HEK293T (cell line): ENCODE results near the gene RAD23B.
"Not testable (repeated sequence)": the region's sequence is repeated elsewhere in the genome, so short reads cannot be mapped to it uniquely, and the experiment has no call there.

Experiments used
- CTCF ChIA-PET: fragments of 350-600 bp; formaldehyde crosslinking; extraction: SDS; loops from one replicate; lab custom pipeline; 2021; ENCODE audit warnings: antibody characterized with exemption, inconsistent platforms; lab: Yijun Ruan, JAX
- POLR2A ChIA-PET: fragments of 350-600 bp; formaldehyde crosslinking; extraction: SDS; loops from one replicate; lab custom pipeline; 2020; ENCODE audit warnings: antibody characterized with exemption, inconsistent platforms; lab: Yijun Ruan, JAX
- DNase-seq: peaks from one replicate; pipeline ENCODE4 v3.0.0; 2012; ENCODE audit warnings: mixed read lengths; ENCODE audit errors: extremely low spot score
- ARNT ChIP-seq: fragments of 450-650 bp; IDR thresholded peaks from 2 replicates; pipeline ENCODE4 v1.6.1; 2017; ENCODE audit warnings: mild to moderate bottlenecking
- BHLHE40 ChIP-seq: fragments of 450-650 bp; IDR thresholded peaks from 2 replicates; pipeline ENCODE4 v1.6.1; 2016; ENCODE audit warnings: mild to moderate bottlenecking, moderate library complexity, borderline replicate concordance
- CTBP1 ChIP-seq: fragments of 450-650 bp; IDR thresholded peaks from 2 replicates; pipeline ENCODE4 v1.6.1; 2016; ENCODE audit warnings: borderline replicate concordance
- ELF4 ChIP-seq: fragments of 450-650 bp; IDR thresholded peaks from 2 replicates; pipeline ENCODE4 v1.6.1; 2017; ENCODE audit warnings: antibody characterized with exemption
- FOXA1 ChIP-seq: fragments of 450-650 bp; IDR thresholded peaks from 2 replicates; pipeline ENCODE4 v1.6.1; 2016; ENCODE audit warnings: mild to moderate bottlenecking
- FOXK2 ChIP-seq: fragments of 450-650 bp; IDR thresholded peaks from 2 replicates; pipeline ENCODE4 v1.6.1; 2016; ENCODE audit warnings: mild to moderate bottlenecking
- FOXM1 ChIP-seq: fragments of 450-650 bp; IDR thresholded peaks from 2 replicates; pipeline ENCODE4 v1.6.1; 2017; ENCODE audit warnings: mild to moderate bottlenecking, borderline replicate concordance
- HDGF ChIP-seq: fragments of 450-650 bp; IDR thresholded peaks from 2 replicates; pipeline ENCODE4 v1.6.1; 2017; ENCODE audit warnings: antibody characterized with exemption, borderline replicate concordance
- L3MBTL2 ChIP-seq: fragments of 450-650 bp; conservative IDR thresholded peaks from 2 replicates; pipeline ENCODE4 v1.6.1; 2016; ENCODE audit warnings: mild to moderate bottlenecking
- LEF1 ChIP-seq: fragments of 450-650 bp; IDR thresholded peaks from 2 replicates; pipeline ENCODE4 v1.6.1; 2017; ENCODE audit warnings: mild to moderate bottlenecking, borderline replicate concordance
- NFRKB ChIP-seq: fragments of 450-650 bp; IDR thresholded peaks from 2 replicates; pipeline ENCODE4 v1.6.1; 2016; ENCODE audit warnings: mild to moderate bottlenecking, moderate library complexity
- SP1 ChIP-seq: fragments of 450-650 bp; IDR thresholded peaks from 2 replicates; pipeline ENCODE4 v1.6.1; 2017
- SUZ12 ChIP-seq: fragments of 450-650 bp; IDR thresholded peaks from 2 replicates; pipeline ENCODE4 v1.6.1; 2016; ENCODE audit warnings: mild to moderate bottlenecking
- TARDBP ChIP-seq: fragments of 450-650 bp; IDR thresholded peaks from 2 replicates; pipeline ENCODE4 v1.6.1; 2016
- ZNF384 ChIP-seq: fragments of 450-650 bp; IDR thresholded peaks from 2 replicates; pipeline ENCODE4 v1.6.1; 2016
- TF ChIP-seq, protein P1 (sequence below): fragments of 450-650 bp; IDR thresholded peaks from 2 replicates; pipeline ENCODE4 v1.6.1; 2016

The RAD23B gene

DNA sequence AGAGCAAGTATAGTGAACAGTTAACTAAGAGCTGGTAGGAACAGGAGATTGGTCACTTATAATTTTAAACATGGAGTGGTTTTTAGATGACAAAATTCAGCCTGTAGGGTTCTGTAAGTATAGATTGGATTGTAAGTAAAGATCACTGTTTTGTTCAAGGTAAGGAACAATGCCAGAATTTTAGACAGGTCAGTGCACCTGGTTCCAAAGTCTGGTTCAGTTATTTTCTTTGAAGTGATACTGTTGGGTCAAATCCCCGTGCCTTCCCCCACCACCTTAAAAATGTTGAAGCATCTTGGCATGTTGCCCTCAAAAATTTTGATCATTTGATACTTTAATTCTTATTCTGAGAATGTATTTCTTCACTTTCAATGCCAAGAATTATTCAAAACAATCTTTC lies 12.9 kb downstream of the RAD23B start:
- DNase-seq = no peak
- CTCF ChIA-PET = no interaction called here
- POLR2A ChIA-PET = no interaction called here
- TF ChIP-seq FOXA1 (no peak), L3MBTL2 (no peak), ARNT (no peak), SP1 (no peak), HDGF (no peak), FOXM1 (no peak), SUZ12 (no peak), TARDBP (no peak), BHLHE40 (no peak), CTBP1 (no peak), NFRKB (no peak), LEF1 (no peak), FOXK2 (no peak), ZNF384 (no peak), ELF4 (no peak)
- TF ChIP-seq, protein P1, sequence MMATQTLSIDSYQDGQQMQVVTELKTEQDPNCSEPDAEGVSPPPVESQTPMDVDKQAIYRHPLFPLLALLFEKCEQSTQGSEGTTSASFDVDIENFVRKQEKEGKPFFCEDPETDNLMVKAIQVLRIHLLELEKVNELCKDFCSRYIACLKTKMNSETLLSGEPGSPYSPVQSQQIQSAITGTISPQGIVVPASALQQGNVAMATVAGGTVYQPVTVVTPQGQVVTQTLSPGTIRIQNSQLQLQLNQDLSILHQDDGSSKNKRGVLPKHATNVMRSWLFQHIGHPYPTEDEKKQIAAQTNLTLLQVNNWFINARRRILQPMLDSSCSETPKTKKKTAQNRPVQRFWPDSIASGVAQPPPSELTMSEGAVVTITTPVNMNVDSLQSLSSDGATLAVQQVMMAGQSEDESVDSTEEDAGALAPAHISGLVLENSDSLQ = no peak

GRCh38 chr9:107296592-107296991 lies 13.5 kb downstream of the RAD23B start:
- CTCF ChIA-PET, POLR2A ChIA-PET, DNase-seq: not testable (repeated sequence)

- ChIA-PET POLR2A (no interaction called here), CTCF (interaction anchor here (0.7 kb wide), 1 partner anchor 26 kb away, joined by 3 read pairs; no protein-coding TSS in a partner anchor)
- TF ChIP-seq, protein P1 = no peak
- no peak for TF ChIP-seq FOXA1
Measured at GRCh38 chr9:107299437-107299836, 16.4 kb downstream of the RAD23B start.

DNA sequence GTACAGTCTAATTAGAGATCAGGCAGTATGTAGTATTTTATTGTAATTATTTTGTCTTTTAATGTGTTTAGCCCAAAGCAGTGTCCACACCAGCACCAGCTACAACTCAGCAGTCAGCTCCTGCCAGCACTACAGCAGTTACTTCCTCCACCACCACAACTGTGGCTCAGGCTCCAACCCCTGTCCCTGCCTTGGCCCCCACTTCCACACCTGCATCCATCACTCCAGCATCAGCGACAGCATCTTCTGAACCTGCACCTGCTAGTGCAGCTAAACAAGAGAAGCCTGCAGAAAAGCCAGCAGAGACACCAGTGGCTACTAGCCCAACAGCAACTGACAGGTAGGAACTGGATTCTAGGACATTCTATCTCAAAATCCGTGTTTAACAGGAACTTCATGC lies 23.2 kb downstream of the RAD23B start:
- ChIA-PET POLR2A (no interaction called here), CTCF (no interaction called here)
- DNase-seq = no peak

More at GRCh38 chr9:107299437-107299836, 16.4 kb downstream of the RAD23B start:
- DNase-seq = no peak

DNA sequence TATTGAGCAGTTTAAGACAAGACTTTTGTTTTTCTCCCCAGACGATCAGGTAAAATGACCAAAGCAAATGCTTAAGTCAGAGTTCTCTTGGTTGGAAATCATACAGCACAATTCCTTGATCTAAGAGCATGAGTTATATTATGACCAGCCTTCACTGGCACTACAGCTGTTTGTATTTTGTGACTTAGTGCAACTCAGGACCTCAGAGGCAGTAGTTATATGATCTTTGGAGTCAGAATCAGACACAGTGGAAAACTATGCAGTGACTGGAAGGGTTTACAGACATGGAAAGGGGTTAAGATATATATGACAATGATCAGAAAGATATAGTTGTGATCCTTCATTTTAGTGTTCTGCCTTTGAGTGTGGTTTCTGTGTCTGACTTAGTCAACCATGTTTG lies 24.3 kb downstream of the RAD23B start:
- ChIA-PET POLR2A (no interaction called here), CTCF (no interaction called here)
- TF ChIP-seq ARNT = no peak
- TF ChIP-seq FOXK2 = no peak
- TF ChIP-seq BHLHE40 = no peak
- TF ChIP-seq NFRKB = no peak
- TF ChIP-seq SUZ12 = no peak
- TF ChIP-seq ZNF384 = no peak
- TF ChIP-seq, protein P1 = no peak
- TF ChIP-seq SP1 = no peak
- DNase-seq = no peak

More for the DNA sequence above, 23.2 kb downstream of the RAD23B start:
- TF ChIP-seq ZNF384 = no peak
- TF ChIP-seq FOXM1 = no peak
- TF ChIP-seq ELF4 = no peak
- TF ChIP-seq L3MBTL2 = no peak
- TF ChIP-seq SUZ12 = no peak
- no peak for TF ChIP-seq FOXA1
- TF ChIP-seq CTBP1 = no peak
- TF ChIP-seq TARDBP = no peak
- TF ChIP-seq, protein P1 = no peak

DNA sequence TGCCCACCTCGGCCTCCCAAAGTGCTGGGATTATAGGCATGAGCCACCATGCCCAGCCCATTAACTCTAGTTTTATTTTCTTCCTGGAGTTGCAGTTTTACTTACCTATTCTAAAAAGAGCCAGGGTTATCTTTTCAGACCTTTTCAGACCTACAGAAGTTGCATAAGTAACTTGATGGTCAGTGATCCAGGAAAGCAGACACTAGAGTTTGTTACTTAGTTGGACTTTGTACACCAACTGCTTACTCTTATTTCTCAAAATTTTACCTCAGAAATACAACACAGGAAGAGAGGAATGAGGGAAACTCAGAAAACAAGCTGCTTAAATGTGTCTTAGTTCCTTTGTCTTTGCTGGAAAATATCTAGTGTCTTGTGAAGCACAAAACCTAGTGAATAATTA lies 25.4 kb downstream of the RAD23B start:
- no peak for TF ChIP-seq SP1
- no peak for TF ChIP-seq L3MBTL2
- no peak for TF ChIP-seq FOXK2
- TF ChIP-seq ARNT = no peak
- TF ChIP-seq ZNF384 = no peak
- no peak for TF ChIP-seq BHLHE40
- TF ChIP-seq CTBP1 = no peak
- TF ChIP-seq SUZ12 = no peak
- no peak for DNase-seq
- CTCF ChIA-PET = interaction anchor here (0.7 kb wide), 1 partner anchor 33 kb away, joined by 3 read pairs; no protein-coding TSS in a partner anchor
- POLR2A ChIA-PET = no interaction called here

DNA sequence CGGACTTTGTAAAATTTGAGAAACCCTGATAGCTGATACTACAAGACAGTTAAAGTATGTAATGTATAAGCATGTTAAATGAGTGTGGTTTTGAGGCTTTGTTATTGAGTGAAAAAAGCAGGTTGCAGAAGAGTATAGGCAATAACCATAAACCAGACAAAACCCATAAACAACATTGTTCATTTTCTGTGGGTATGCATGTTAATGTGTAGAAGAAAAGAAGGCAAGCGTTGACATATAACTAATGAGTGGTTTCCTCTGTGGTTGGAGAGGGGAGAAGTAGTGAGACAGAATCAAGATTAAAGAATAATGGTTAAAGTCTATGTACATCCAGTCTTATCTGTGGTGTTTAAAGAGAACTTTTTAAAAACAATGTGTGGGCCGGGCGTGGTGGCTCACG lies 26.2 kb downstream of the RAD23B start:
- DNase-seq = no peak
- POLR2A ChIA-PET = no interaction called here
- CTCF ChIA-PET = no interaction called here
- TF ChIP-seq SP1 (no peak), ARNT (no peak), FOXK2 (no peak), HDGF (no peak), FOXA1 (no peak), LEF1 (no peak), L3MBTL2 (no peak), CTBP1 (no peak), NFRKB (no peak), SUZ12 (no peak), FOXM1 (no peak), ELF4 (no peak), ZNF384 (no peak)
